ENCODE measurements around the gene PTOV1.

DNA sequence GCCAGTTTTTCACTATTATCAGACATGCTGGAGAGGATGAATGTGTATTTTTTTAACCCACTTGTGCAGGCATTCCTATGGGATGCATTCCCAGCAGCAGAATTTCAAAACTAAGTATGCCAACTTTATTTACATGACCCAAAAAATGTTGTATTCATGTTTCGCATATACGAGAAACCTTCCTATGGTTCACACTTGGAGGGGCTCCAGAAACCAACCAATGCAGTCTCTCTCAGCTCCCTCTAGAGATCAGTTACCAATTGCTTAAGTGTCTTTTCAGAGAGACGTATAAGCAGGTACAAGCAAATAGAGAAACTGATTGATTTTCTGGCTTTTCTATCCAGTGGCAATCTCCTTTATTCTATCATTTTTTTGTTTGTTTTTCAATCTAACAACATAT, 5.5 kb upstream of the PTOV1 start:
- TF ChIP-seq EZH2phosphoT487 (IDR thresholded peaks at IDR 0.05; ENCODE audit: low read depth, severe bottlenecking, unreplicated experiment) = no peak
- no peak for TF ChIP-seq CTCF (IDR thresholded peaks at IDR 0.05; ENCODE audit: poor library complexity)
